ENCODE results near the gene SH2D3C. TPM values are rescaled to one million over a fixed set of nuclear protein-coding genes. Genes with fewer than 3 reads are reported as not detected.

The SH2D3C gene
- total and polyA plus RNA-seq, 2 of the 8 experiments (the other 6 are each of a cell fraction or from before 2014, with no cell fraction given): 6.4 to 8.1 TPM

DNA sequence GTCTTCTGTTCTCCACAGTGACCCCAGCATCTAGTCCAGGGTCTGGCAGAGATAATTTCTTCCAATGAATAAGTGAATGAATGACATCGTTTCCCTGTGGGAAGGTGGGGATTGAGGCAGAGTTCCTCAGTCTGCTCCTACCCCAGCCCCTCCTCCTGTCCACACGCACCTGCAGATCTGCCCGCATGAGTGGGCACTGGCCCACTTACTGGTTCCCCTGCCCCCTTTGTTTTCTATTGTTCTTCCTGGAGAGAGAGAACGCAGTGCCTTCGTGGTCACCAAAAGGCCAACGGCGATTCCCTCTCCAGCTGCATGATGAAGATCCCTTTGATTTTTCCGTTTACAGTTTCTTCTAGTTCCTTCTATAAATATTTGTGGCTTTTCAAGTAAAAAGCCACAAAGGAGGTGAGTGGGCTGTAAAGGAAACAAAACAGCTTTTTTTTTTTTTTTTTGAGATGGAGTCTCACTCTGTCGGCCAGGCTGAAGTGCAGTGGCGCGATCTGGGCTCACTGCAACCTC, 18.4 kb upstream of the SH2D3C start (continued):
- TF ChIP-seq, protein P1, sequence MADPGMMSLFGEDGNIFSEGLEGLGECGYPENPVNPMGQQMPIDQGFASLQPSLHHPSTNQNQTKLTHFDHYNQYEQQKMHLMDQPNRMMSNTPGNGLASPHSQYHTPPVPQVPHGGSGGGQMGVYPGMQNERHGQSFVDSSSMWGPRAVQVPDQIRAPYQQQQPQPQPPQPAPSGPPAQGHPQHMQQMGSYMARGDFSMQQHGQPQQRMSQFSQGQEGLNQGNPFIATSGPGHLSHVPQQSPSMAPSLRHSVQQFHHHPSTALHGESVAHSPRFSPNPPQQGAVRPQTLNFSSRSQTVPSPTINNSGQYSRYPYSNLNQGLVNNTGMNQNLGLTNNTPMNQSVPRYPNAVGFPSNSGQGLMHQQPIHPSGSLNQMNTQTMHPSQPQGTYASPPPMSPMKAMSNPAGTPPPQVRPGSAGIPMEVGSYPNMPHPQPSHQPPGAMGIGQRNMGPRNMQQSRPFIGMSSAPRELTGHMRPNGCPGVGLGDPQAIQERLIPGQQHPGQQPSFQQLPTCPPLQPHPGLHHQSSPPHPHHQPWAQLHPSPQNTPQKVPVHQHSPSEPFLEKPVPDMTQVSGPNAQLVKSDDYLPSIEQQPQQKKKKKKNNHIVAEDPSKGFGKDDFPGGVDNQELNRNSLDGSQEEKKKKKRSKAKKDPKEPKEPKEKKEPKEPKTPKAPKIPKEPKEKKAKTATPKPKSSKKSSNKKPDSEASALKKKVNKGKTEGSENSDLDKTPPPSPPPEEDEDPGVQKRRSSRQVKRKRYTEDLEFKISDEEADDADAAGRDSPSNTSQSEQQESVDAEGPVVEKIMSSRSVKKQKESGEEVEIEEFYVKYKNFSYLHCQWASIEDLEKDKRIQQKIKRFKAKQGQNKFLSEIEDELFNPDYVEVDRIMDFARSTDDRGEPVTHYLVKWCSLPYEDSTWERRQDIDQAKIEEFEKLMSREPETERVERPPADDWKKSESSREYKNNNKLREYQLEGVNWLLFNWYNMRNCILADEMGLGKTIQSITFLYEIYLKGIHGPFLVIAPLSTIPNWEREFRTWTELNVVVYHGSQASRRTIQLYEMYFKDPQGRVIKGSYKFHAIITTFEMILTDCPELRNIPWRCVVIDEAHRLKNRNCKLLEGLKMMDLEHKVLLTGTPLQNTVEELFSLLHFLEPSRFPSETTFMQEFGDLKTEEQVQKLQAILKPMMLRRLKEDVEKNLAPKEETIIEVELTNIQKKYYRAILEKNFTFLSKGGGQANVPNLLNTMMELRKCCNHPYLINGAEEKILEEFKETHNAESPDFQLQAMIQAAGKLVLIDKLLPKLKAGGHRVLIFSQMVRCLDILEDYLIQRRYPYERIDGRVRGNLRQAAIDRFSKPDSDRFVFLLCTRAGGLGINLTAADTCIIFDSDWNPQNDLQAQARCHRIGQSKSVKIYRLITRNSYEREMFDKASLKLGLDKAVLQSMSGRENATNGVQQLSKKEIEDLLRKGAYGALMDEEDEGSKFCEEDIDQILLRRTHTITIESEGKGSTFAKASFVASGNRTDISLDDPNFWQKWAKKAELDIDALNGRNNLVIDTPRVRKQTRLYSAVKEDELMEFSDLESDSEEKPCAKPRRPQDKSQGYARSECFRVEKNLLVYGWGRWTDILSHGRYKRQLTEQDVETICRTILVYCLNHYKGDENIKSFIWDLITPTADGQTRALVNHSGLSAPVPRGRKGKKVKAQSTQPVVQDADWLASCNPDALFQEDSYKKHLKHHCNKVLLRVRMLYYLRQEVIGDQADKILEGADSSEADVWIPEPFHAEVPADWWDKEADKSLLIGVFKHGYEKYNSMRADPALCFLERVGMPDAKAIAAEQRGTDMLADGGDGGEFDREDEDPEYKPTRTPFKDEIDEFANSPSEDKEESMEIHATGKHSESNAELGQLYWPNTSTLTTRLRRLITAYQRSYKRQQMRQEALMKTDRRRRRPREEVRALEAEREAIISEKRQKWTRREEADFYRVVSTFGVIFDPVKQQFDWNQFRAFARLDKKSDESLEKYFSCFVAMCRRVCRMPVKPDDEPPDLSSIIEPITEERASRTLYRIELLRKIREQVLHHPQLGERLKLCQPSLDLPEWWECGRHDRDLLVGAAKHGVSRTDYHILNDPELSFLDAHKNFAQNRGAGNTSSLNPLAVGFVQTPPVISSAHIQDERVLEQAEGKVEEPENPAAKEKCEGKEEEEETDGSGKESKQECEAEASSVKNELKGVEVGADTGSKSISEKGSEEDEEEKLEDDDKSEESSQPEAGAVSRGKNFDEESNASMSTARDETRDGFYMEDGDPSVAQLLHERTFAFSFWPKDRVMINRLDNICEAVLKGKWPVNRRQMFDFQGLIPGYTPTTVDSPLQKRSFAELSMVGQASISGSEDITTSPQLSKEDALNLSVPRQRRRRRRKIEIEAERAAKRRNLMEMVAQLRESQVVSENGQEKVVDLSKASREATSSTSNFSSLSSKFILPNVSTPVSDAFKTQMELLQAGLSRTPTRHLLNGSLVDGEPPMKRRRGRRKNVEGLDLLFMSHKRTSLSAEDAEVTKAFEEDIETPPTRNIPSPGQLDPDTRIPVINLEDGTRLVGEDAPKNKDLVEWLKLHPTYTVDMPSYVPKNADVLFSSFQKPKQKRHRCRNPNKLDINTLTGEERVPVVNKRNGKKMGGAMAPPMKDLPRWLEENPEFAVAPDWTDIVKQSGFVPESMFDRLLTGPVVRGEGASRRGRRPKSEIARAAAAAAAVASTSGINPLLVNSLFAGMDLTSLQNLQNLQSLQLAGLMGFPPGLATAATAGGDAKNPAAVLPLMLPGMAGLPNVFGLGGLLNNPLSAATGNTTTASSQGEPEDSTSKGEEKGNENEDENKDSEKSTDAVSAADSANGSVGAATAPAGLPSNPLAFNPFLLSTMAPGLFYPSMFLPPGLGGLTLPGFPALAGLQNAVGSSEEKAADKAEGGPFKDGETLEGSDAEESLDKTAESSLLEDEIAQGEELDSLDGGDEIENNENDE (IDR thresholded peaks at IDR 0.05; ENCODE audit: insufficient replicate concordance, low read length): no peak
